ENCODE measurements around the gene KCNK3. TPM values are rescaled to one million over a fixed set of nuclear protein-coding genes. Genes with fewer than 3 reads are reported as not detected.

The KCNK3 gene
- total and polyA plus RNA-seq, 2 donors (not counting 3 experiments of a cell fraction or from before 2014, with no cell fraction given): not detected

DNA sequence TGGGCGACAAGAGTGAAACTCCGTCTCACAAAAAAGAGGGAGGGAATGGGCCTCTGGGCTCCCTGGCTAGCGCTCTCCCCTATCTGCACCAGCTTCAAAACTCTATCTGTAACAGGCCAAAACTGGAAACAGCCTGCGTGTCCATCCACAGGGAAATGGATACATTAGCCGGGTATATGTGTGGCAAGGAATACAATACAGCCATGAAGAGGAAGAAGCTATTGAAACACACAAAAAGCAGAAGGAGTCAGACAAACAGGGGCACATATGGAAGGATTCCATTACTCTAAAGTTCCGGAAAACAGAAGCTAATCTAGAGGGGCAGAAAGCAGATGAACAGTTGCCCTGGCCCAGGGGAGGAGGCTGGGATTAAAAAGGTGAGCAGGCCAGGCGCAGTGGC, 47.0 kb downstream of the KCNK3 start:
- FAIRE-seq: no peak
- Histone ChIP-seq H2AFZ (ENCODE audit: low read depth, low read length) (no peak overlapping the region), H4K20me1 (replicated peaks; ENCODE audit: control insufficient read depth, extremely low read depth, insufficient read depth, low read length) (no peaks in the 10 kb centered on the region), H3K27ac (ENCODE audit: insufficient read depth, low read depth, low read length) (no peak overlapping the region), H3K9ac (replicated peaks; ENCODE audit: extremely low read depth, insufficient read depth, low read length) (no peak overlapping the region), H3K27me3 (ENCODE audit: control insufficient read depth in 2 of 2, insufficient read depth in 2 of 2, low read length in 2 of 2) (no peaks in the 10 kb centered on the region), H3K4me1 (ENCODE audit: control insufficient read depth, extremely low read depth, insufficient read depth, low read length) (peaks cover 3% of the 10 kb centered on the region), H3K4me3 (replicated peaks in 1 of 3; ENCODE audit: insufficient read depth in 1 of 3, low read depth in 1 of 3, low read length in 3 of 3) (no peak overlapping the region), H3K4me2 (ENCODE audit: insufficient read depth, low read length) (no peak overlapping the region), H3K9me3 (replicated peaks; ENCODE audit: control insufficient read depth, insufficient read depth, low read length) (no peaks in the 10 kb centered on the region), H3K36me3 (ENCODE audit: control insufficient read depth in 2 of 2, extremely low read depth in 1 of 2, insufficient read depth in 2 of 2, low read length in 2 of 2) (no peaks in the 10 kb centered on the region), H3K79me2 (ENCODE audit: control insufficient read depth, insufficient read depth, low read length) (no peaks in the 10 kb centered on the region), H3K9me1 (replicated peaks; ENCODE audit: control insufficient read depth, extremely low read depth, insufficient read depth, low read length) (no peaks in the 10 kb centered on the region)
- ChIA-PET POLR2A (no interaction called here), CTCF (interaction anchor here (0.6 to 14.5 kb wide), 3 partner anchors 134 to 255 kb away, joined by 3 to 353 read pairs (median 3); no protein-coding TSS in a partner anchor)
- no TSS peak for BruUV-seq (replicated peaks)
- dilution Hi-C loops (cut with MboI; ENCODE audit: extremely low pct_ligation_motif_present, low sequenced_read_pairs): no loop called here
- no peak for TF ChIP-seq JUN (IDR thresholded peaks at IDR 0.05; ENCODE audit: borderline replicate concordance, insufficient read depth, insufficient read length, low read depth)
- TF ChIP-seq, protein P1, sequence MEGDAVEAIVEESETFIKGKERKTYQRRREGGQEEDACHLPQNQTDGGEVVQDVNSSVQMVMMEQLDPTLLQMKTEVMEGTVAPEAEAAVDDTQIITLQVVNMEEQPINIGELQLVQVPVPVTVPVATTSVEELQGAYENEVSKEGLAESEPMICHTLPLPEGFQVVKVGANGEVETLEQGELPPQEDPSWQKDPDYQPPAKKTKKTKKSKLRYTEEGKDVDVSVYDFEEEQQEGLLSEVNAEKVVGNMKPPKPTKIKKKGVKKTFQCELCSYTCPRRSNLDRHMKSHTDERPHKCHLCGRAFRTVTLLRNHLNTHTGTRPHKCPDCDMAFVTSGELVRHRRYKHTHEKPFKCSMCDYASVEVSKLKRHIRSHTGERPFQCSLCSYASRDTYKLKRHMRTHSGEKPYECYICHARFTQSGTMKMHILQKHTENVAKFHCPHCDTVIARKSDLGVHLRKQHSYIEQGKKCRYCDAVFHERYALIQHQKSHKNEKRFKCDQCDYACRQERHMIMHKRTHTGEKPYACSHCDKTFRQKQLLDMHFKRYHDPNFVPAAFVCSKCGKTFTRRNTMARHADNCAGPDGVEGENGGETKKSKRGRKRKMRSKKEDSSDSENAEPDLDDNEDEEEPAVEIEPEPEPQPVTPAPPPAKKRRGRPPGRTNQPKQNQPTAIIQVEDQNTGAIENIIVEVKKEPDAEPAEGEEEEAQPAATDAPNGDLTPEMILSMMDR (IDR thresholded peaks at IDR 0.05; ENCODE audit: extremely low read depth in 1 of 2, insufficient read depth in 1 of 2, low read depth in 1 of 2, low read length in 2 of 2): no peak
- TF ChIP-seq POLR2AphosphoS5 (IDR thresholded peaks at IDR 0.05; ENCODE audit: insufficient read depth, low read depth, low read length): no peak
- no peak for TF ChIP-seq GATA2 (IDR thresholded peaks at IDR 0.05; ENCODE audit: insufficient read depth, insufficient read length, low read depth, low read length)
- no peak for TF ChIP-seq EZH2 (IDR thresholded peaks at IDR 0.05; ENCODE audit: borderline replicate concordance, low read depth, low read length, severe bottlenecking)
- TF ChIP-seq, protein P2, sequence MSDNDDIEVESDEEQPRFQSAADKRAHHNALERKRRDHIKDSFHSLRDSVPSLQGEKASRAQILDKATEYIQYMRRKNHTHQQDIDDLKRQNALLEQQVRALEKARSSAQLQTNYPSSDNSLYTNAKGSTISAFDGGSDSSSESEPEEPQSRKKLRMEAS (IDR thresholded peaks at IDR 0.05; ENCODE audit: insufficient read depth, insufficient read length): no peak
- TF ChIP-seq MYC (IDR thresholded peaks at IDR 0.05; ENCODE audit: low read depth, low read length): no peak
- no peak for TF ChIP-seq POLR2A (IDR thresholded peaks at IDR 0.05; ENCODE audit: low read depth, low read length)
- TF ChIP-seq FOS (IDR thresholded peaks at IDR 0.05; ENCODE audit: borderline replicate concordance, insufficient read depth, low read length): no peak
- intact Hi-C loops (cut with micrococcal nuclease): no loop called here
- DNase-seq (ENCODE audit: low read depth, low spot score): no peak

Measured in endothelial cell of umbilical vein (primary cell).